ENCODE measurements around the gene LRRC8D. TPM values are rescaled to one million over a fixed set of nuclear protein-coding genes. Genes with fewer than 3 reads are reported as not detected.
"Not testable (repeated sequence)": the region's sequence is repeated elsewhere in the genome, so short reads cannot be mapped to it uniquely, and the experiment has no call there.

The LRRC8D gene
- total RNA-seq, 1 experiment from 2014 or later, result 25.2 TPM

DNA sequence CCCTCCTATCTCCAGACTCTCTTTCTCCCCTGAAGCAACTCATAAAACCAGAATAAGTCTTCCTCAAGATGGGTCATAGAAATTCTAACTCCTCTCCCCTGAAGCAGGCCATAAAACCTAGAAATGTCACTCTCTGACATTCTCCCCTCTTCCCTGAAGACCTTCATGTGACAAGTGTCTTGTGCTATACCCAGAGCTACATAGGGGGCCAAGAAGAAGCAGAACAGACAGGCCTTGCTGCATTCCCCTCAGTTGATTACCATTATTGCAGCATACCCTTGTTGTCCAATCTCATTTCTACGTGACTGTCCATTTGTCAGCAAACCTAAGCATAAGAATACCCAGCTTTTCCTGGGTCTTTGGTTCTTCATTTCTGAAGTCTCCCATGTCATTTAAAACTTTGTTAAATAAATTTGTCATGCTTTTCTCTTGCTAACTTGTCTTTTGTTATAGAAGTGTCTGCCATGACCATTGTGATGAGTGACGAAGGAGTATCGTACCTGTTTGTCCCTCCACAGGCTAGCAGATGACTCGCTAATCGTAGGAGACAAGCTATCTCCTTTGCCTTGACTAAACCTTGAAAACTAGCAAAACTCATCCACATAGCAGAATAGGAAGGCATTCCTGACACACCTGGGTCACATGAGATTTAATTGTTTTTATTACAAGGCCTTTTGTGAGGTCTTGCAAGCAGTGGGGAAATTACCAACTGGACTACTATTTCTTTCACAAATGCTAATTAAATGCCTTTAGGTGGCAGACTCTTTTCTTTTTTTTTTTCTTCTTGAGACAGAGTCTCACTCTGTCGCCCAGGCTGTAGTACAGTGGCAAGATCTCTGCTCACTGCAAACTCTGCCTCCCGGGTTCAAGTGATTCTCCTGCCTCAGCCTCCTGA is 134.7 kb downstream of the LRRC8D start:
- no peak for DNase-seq (ENCODE audit: low spot score)

- DNase-seq (ENCODE audit: low spot score), result no peak
Observed at GRCh38 chr1:89957107-89957506, 136.3 kb downstream of the LRRC8D start.

DNA sequence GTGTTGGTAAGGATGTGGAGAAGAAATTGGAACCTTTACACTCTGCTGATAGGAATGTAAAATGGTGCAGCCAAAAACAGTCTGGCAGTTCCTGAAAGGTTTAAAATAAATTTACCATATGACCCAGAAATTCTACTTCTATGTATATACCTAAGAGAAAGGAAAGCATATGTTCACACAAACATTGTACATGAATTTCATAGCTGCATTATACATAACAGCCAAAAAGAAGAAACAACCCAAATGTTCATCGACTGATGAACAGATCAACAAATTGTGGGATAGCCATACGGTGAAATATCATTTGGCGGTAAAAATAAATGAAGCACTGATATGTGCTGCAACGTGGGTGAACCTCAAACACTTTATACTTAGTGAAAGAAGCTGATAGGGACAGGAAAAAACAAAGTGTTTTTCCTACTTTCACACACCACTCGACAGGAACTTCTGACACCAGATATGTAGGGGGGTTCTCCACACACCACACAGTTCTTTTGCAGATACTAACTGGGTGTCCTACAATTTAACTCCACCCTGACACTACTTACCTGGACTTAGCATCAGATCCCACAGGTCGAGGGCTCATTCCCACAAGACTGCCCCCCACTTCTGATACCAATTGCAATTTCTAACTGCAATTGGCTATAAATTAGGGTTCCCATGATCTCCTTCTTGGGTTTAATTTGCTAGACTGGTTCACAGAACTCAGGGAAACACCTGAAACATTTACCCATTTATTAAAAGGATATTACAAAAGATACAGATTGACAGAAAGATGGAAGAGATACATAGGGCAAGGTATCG is 138.2 kb downstream of the LRRC8D start:
- no peak for DNase-seq (ENCODE audit: low spot score)

GRCh38 chr1:89959719-89960118 is 138.9 kb downstream of the LRRC8D start:
- DNase-seq (ENCODE audit: low spot score), result no peak

- peak; percentile 20 for DNase-seq (ENCODE audit: low spot score)
Observed at GRCh38 chr1:89962024-89962741, 141.4 kb downstream of the LRRC8D start.

- no peak for DNase-seq (ENCODE audit: low spot score)
Observed at GRCh38 chr1:89962742-89963075, 141.9 kb downstream of the LRRC8D start.

DNA sequence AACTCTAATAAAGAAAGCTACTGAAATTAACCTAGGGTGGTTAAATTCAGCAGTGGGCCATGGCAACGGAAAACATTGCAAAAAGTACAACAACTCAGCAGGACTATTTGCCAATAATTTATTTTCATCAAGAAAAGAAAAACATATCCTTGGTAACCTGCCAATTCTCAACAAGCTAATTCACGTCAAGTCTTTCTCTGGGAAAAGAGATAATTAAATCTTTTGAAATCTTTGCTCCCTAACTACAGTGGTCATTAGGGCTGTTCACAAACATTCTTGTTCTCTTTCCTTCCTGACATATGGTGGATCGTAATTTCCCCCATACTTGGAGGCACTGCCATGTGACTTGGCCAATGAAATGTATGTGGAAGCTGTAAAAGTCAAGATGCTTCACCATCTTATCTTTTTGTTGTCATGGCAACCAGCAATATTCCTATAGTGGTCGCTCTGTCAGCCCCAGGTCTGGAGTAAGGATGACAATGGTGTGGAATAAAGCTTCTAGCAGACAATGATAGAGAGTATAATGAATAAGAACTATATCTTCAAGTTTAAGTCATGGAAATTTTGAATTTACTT is 144.4 kb downstream of the LRRC8D start:
- DNase-seq (ENCODE audit: low spot score), result no peak

DNA sequence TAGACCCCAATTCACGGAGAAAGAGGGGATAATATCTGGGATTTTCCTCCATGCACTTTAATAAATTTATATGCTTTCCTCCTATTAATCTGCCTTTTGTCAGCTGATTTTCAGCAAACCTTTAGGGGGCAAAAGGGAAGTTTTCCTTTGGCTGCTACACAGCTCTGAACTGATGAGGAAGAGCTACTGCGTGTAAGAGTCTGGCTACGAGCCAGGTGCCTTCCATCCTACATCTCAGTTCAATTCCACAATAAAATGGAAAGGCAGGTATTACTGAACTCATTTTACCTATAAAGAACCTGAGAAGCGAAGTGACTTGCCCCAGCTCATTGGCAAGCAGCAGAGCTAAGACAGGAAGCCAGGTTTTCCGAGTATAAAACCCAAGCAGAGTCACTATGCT is 145.8 kb downstream of the LRRC8D start:
- DNase-seq (ENCODE audit: low spot score), result no peak

- DNase-seq (ENCODE audit: low spot score), result no peak
Observed at GRCh38 chr1:89971600-89971999, 150.8 kb downstream of the LRRC8D start.

DNA sequence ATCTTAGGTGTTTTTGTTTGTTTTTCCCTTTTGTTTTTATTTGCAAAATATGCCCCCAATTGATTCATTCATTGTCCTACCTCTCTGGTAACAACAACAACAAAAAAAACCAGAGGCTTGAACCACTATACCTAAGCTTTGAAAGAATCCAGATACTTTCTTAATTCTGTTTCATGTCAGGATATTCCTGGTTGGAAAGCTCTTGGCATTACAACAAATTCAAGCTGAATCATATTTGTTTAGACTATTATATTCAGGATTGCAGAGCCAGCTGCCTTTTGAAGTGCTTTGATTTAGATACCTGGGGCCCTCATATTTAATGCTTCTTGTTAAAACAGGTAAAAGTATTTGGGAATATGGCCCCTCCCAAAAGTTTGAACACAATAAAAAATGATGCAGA is 151.2 kb downstream of the LRRC8D start:
- DNase-seq (ENCODE audit: low spot score), result no peak

DNA sequence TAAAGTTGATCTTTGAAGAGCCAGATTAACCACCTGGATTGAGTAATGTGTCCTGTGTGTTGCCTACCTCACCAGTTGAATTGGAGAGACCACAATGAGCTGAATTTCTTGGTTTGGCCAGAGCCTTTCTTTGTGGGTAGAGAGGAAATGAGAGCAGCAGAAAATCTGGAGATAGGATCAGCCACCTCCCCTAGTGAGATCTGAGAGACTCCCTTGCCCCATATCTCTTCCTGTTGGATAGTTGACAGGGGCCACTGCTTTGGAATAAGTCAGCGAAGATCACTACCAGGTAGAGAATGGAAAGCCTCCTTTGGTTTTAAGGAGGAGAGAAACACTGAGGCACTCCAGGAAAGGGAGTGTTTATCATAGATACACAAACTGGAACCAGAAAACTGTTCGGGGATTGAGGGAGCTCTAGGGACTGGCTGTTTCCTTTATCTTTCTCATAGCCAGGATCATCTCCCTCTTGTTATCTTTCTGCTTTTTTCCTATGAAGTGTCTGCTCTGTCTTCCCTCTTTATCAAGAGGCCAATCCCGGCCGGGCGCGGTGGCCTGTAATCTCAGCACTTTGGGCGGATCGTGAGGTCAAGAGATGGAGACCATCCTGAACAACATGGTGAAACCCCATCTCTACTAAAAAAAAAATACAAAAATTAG is 152.8 kb downstream of the LRRC8D start:
- no peak for DNase-seq (ENCODE audit: low spot score)

GRCh38 chr1:89974256-89974655 is 153.4 kb downstream of the LRRC8D start:
- DNase-seq (ENCODE audit: low spot score), result no peak

DNA sequence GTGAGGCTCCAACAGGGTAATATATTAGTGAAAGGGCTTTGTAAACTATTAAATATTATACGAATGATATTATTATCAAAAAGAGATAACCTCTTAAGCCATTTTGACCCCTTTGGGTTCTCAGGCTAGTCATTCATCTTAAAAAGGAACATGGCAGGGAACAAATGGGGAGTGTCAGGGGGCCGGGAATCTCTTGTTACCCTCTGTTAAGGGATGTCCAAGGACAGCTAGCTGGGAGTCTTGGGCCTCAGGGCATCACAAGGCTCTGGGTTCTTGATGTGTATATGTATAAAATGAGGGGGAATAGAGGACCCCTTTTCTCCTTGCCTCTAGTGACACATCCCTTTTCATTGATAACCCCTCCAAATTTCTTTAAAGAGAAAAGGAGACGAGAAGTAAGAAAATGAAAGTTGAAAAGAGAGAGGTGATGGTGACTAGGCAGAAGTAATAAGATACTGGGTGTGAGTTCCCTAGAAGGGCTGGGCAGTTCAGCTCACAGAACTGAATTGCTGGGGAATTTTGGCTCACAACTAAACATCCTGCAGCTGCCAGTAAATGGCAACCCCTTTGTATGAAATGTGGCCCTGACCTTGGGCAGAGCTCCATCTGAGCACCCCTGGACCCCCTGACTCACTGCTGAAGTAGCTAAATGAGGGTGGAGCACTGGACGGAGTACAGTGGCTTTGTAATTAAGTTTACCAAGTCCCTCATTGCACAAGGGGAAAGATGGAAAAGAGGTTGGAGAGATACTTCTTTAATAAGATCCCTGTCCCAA is 154.1 kb downstream of the LRRC8D start:
- DNase-seq (ENCODE audit: low spot score), result peak; percentile 28

- no peak for DNase-seq (ENCODE audit: low spot score)
Observed at GRCh38 chr1:89975540-89976125, 154.8 kb downstream of the LRRC8D start.

DNA sequence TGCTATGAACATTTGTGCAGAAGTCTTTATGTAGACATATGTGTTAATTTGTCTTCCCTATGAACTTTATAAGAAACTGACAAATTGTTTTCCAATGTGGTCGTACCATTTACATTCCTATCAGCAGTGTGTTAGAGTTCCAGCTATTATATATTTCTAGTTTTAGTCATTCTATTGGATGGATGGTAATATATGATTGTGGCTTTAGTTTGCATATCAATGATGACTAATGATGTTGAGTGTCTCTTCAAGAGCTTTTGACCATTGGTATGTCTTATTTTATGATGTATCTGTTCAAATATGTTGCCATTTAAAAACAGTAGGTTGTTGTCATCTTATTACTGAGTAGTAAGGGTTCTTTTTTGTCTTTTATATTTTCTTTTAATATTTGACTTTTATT is 157.9 kb downstream of the LRRC8D start:
- no peak for DNase-seq (ENCODE audit: low spot score)

DNA sequence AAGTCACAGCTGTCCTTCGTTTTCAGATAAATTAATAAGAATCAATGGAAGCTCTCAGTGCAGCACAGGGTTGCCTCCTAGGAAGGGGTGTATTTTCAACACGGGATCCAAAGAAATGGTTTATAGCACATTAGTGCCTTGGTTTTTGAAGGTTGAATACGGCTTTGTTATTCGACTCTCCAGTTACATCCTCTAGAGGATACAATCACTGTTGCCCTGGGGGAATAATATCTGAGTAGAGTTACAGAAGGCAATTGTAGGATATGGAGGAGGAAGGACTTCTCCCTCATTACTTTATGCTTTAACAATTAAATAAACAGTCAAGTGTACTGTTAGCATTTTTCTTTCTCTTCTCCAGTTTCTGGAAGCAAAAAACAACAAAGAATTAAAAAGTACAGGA is 159.8 kb downstream of the LRRC8D start:
- no peak for DNase-seq (ENCODE audit: low spot score)

DNA sequence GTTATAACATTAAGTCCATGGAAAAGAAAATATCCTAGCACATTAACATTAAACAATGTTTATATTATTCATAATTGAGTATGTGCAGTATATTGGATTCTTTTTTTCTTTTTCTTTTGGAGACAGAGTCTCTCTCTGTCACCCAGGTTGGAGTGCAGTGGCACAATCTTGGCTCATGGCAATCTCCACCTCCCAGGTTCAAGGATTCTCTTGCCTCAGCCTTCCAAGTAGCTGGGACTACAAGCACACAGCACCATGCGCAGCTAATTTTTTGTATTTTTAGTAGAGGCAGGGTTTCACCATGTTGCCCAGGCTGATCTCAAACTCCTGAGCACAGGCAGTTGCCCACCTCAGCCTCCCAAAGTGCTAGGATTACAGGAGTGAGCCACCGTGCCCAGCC is 162.0 kb downstream of the LRRC8D start:
- DNase-seq (ENCODE audit: low spot score), result not testable (repeated sequence)

- DNase-seq (ENCODE audit: low spot score), result not testable (repeated sequence)
Observed at GRCh38 chr1:89984564-89985116, 163.8 kb downstream of the LRRC8D start.

- no peak for DNase-seq (ENCODE audit: low spot score)
Observed at GRCh38 chr1:89986020-89986419, 165.2 kb downstream of the LRRC8D start.

All from H4 (cell line).